Endothelial cell (in vitro differentiated cells): ENCODE data around the gene DMAC2. TPM values are rescaled to one million over a fixed set of nuclear protein-coding genes. Genes with fewer than 3 reads are reported as not detected.

Experiments
- DNase-seq: peaks from one replicate; pipeline ENCODE4 v3.0.0; 2021; ENCODE audit warnings: low spot score
- H3K27ac Mint-ChIP-seq: one replicate; pipeline ENCODE4 v1.8.0; 2021; ENCODE audit warnings: mixed read lengths, inconsistent platforms; ENCODE audit not compliant: unreplicated experiment
- H3K27me3 Mint-ChIP-seq: one replicate; pipeline ENCODE4 v1.8.0; 2021; ENCODE audit warnings: mild to moderate bottlenecking, moderate library complexity, mixed read lengths, inconsistent platforms; ENCODE audit not compliant: unreplicated experiment
- H3K36me3 Mint-ChIP-seq: one replicate; pipeline ENCODE4 v1.8.0; 2021; ENCODE audit warnings: mild to moderate bottlenecking, low read depth, mixed read lengths, inconsistent platforms; ENCODE audit not compliant: unreplicated experiment
- H3K4me1 Mint-ChIP-seq: one replicate; pipeline ENCODE4 v1.8.0; 2021; ENCODE audit warnings: mild to moderate bottlenecking, mixed read lengths, inconsistent platforms; ENCODE audit not compliant: unreplicated experiment
- H3K4me3 Mint-ChIP-seq: one replicate; pipeline ENCODE4 v1.8.0; 2021; ENCODE audit warnings: mild to moderate bottlenecking, mixed read lengths, inconsistent platforms; ENCODE audit not compliant: unreplicated experiment
- H3K9me3 Mint-ChIP-seq: one replicate; pipeline ENCODE4 v1.8.0; 2021; ENCODE audit warnings: mixed read lengths, inconsistent platforms; ENCODE audit not compliant: unreplicated experiment
- total RNA-seq: library from RNA; stranded (reverse); fragmentation: NEBNext Ultra II Directional; extraction: Animal tissue kit (Norgen Biotek cat#: 25700); gene quantifications from one replicate; pipeline ENCODE4 v1.2.1, GENCODE V29; 2021; ENCODE audit not compliant: unreplicated experiment
- TF ChIP-seq, protein P1 (sequence below): fragments of 200-600 bp; sonication (generic); IDR thresholded peaks from one replicate; pipeline ENCODE4 v1.5.0; 2021; ENCODE audit warnings: antibody characterized with exemption; ENCODE audit not compliant: unreplicated experiment

DMAC2 gene
- total RNA-seq, 1 donor from 2014 or later, result 75.5 TPM

DNA sequence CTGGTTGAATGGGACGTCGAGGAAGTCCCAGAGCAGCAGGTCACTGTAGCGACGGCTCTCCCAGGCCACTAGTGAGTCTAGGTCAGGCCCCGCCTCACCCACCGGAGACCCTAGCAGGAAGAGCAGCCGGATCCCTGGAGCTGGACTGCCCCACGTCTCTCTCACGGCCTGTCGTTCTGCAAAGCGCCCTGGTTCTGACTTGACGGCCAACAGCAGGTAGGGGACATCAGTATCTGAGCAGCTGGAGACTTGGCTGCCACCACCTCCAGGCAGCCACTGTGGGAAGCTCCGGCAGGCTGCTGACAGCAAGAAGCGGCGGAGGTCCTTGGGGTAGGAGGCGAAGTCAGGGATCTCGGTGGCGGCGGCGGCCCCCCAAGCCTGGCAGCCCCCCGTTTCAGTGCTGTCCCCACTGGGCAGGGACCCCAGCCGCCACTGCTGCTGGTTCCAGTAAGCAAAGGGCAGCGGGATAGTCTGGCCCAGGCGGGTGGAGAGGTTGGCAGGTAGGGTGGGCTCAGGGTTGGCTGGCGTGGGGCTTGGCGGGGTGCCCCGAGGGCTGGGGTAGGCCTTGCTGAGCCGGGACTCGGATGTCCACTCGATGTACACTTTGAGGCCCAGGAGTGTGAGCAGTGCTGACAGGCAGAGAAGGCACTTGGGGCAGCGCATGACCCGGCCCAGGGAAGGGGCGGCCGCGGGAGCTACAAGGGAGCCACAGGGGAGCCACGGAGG lies 13.4 kb downstream of the DMAC2 start:
- no peak overlapping the region for H3K27ac Mint-ChIP-seq
- peaks cover 12% of the 10 kb centered on the region for H3K36me3 Mint-ChIP-seq
- peaks cover 32% of the 10 kb centered on the region for H3K4me1 Mint-ChIP-seq
- H3K9me3 Mint-ChIP-seq, result no peaks in the 10 kb centered on the region
- no peak for DNase-seq
- TF ChIP-seq, protein P1, sequence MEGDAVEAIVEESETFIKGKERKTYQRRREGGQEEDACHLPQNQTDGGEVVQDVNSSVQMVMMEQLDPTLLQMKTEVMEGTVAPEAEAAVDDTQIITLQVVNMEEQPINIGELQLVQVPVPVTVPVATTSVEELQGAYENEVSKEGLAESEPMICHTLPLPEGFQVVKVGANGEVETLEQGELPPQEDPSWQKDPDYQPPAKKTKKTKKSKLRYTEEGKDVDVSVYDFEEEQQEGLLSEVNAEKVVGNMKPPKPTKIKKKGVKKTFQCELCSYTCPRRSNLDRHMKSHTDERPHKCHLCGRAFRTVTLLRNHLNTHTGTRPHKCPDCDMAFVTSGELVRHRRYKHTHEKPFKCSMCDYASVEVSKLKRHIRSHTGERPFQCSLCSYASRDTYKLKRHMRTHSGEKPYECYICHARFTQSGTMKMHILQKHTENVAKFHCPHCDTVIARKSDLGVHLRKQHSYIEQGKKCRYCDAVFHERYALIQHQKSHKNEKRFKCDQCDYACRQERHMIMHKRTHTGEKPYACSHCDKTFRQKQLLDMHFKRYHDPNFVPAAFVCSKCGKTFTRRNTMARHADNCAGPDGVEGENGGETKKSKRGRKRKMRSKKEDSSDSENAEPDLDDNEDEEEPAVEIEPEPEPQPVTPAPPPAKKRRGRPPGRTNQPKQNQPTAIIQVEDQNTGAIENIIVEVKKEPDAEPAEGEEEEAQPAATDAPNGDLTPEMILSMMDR, result no peak
- H3K4me3 Mint-ChIP-seq, result peak overlapping the region; percentile 42
- peaks cover 10% of the 10 kb centered on the region for H3K27me3 Mint-ChIP-seq

DNA sequence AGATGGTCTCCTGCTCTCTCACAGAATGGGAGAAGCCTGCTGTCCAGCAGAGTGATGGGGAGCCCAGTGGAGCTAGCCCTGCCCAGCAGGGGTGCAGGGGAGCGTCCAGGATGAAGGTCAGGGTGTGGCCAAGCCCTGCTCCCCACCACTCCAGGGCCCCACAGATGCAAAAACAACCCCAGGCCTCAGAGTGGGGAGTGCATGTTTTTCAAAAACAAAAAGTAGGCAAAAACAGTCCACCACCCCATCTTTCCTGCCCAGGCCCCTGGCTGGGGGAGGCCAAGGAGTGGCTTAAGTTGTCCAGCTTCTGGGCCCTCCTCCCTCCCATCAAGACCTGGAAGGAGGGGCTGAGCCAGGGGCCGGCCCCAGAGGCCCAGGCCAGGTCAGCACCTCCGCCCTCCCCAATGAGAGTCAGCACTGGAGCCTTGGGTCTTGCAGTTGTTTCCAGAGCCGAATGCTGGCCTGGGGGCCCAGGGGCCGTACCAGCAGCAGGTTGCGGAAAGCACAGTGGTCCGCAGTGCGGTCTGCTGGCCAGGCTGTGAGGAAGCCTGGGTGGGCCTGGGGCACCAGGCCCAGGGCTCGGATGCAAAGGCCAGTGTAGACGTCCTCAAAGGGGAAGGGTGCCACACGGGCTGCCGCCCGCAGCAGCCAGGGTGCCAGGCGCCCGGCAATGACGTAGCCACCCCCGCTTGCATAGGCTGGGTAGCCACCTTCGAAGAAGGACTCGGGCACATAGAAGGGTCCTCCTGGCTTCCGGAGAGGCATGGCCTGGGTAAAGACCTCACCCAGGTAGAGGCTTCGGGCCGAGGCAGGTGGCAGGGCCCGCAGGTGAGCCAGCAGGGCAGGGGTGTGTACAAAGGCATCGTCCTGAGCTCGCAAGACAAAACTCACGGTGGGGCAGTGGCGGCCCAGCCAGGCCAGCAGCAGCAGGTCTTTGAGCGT lies 14.3 kb downstream of the DMAC2 start:
- no peak overlapping the region for H3K27ac Mint-ChIP-seq

DNA sequence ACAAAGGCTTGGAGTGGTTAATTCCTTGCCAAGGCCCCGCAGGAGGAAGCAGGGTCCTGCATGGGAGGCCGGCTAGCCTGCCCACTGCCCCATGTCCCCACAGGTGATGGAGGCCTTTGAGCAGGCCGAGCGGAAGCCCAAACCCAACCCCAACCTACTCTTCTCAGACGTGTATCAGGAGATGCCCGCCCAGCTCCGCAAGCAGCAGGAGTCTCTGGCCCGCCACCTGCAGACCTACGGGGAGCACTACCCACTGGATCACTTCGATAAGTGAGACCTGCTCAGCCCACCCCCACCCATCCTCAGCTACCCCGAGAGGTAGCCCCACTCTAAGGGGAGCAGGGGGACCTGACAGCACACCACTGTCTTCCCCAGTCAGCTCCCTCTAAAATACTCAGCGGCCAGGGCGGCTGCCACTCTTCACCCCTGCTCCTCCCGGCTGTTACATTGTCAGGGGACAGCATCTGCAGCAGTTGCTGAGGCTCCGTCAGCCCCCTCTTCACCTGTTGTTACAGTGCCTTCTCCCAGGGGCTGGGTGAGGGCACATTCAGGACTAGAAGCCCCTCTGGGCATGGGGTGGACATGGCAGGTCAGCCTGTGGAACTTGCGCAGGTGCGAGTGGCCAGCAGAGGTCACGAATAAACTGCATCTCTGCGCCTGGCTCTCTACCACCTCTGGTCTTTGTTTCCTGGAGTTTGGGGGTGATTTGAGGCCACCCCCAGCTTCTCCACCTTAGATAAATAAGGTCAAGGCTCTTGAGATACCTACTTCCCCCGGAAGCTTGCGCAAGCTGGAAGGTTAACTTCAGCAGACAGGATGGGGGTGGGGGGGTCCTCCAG lies 15.2 kb downstream of the DMAC2 start:
- Mint-ChIP-seq H3K27ac (no peak overlapping the region), H3K9me3 (no peaks in the 10 kb centered on the region), H3K4me3 (no peak overlapping the region), H3K27me3 (peaks cover 12% of the 10 kb centered on the region), H3K4me1 (peaks cover 43% of the 10 kb centered on the region), H3K36me3 (peaks cover 23% of the 10 kb centered on the region)
- TF ChIP-seq, protein P1, result no peak
- no peak for DNase-seq

More for the DNA sequence above, 14.3 kb downstream of the DMAC2 start:
- Mint-ChIP-seq H3K4me3 (peak overlapping the region; percentile 42), H3K27me3 (peaks cover 8% of the 10 kb centered on the region), H3K36me3 (peaks cover 18% of the 10 kb centered on the region), H3K4me1 (peaks cover 37% of the 10 kb centered on the region), H3K9me3 (no peaks in the 10 kb centered on the region)
- TF ChIP-seq, protein P1, result no peak
- no peak for DNase-seq

DNA sequence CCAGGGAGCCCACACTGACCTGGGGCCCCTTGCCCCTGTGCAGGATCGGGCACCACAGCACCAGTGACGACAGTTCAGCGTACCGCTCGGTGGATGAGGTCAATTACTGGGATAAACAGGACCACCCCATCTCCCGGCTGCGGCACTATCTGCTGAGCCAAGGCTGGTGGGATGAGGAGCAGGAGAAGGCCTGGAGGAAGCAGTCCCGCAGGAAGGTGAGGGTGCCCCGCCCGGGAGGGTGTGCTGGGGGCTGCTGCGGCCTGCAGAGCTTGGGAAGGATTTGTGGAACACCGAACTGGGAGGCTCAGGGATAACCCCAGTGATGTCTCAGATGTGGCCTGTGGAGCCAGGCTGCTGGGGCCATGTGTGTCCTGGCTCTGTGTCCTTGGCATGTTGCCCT lies 16.8 kb downstream of the DMAC2 start:
- DNase-seq, result no peak
- Mint-ChIP-seq H3K27me3 (peaks cover 13% of the 10 kb centered on the region), H3K4me3 (no peak overlapping the region), H3K27ac (peak overlapping the region; percentile 38), H3K9me3 (no peaks in the 10 kb centered on the region), H3K36me3 (peaks cover 32% of the 10 kb centered on the region), H3K4me1 (peaks cover 31% of the 10 kb centered on the region)
- TF ChIP-seq, protein P1, result no peak
